Hematopoietic multipotent progenitor cell treated with erythropoietin and hydrocortisone succinate and interleukin-3 and kit ligand, for 6 days (in vitro differentiated cells): ENCODE data around the gene SERHL2.
"Not testable (repeated sequence)": the region's sequence is repeated elsewhere in the genome, so short reads cannot be mapped to it uniquely, and the experiment has no call there.

ENCODE experiments used
- DNase-seq: peaks from one replicate; pipeline ENCODE4 v3.0.0-alpha.2; 2015

Gene SERHL2

DNA sequence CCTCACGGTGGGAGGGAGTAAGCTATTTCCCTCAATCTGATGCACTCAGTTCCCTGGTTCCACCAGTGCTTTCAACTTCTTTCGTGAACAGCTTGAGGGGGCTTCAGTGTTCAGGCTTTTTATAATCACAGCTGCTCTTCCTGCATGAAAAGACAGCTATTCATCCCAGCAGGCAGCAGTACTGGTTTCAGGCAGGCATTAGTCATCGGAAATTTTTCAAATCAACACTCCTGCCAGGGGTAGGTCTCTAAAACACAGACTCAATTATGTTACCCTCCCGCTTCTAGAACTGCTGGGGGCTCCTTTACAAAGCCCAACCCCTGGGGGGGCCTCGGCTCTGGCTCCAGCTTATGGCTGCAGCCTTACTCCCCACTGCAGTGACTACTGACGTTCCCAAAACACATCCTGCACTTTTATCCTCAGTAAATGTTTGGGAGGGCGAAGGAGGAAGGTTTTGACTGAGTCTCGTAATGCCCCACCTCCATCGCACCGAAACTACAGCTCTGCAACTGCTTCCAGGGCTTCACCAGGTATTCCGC is 55.1 kb downstream of the SERHL2 start:
- DNase-seq: no peak

DNA sequence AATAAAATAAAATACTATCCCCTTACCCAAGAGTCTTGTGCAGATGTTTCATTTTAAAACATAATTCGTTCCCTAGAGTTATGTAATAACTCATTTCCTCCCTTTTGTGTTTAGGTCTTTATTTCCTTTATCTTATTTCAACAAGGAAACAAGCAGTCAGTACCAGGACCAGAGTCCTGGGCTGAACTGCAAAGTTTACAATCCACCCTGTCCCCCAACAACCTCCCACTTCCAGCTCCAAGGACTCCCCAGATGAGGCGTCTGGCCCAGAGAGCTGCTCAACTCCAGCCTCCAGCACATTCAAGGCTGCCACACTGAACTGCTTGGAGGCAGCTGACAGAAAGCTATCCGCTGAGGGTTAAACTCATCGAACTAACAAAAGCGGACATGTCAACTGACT is 56.4 kb downstream of the SERHL2 start:
- DNase-seq: no peak

DNA sequence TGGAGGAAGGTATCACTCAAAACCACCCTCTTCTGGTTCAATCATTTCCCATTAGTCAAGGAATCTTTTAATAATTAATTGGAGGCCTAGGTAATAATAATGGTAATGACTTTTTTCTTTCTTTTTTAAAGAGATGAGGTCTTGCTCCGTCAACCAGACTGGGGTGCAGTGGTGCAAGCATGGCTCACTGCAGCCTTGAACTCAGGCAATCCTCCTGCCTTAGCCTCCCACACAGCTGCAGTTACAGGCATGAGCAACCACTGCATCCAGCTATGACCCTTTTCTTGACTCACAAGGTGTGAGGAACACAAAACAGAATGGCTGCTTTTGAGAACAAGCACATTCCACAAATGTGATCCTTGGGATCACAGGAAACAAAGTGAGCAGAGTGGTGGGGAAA is 57.3 kb downstream of the SERHL2 start:
- no peak for DNase-seq

DNA sequence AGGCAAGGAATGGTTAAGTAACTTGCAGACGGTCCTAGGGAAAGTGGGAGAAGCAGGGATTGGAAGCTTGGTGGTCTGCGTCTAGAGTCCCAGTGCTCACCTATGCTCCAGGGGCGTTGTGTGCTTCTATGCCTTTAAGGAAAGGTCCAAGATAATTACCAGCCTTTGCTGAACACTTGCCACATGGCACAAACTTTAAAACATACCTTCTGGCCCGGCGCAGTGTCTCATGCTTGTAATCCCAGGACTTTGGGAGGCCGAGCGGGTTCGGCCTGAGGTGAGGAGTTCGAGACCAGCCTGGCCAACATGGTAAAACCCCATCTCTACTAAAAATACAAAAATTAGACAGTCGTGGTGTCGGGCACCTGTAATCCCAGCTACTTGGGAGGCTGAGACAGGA is 58.6 kb downstream of the SERHL2 start:
- DNase-seq: no peak

DNA sequence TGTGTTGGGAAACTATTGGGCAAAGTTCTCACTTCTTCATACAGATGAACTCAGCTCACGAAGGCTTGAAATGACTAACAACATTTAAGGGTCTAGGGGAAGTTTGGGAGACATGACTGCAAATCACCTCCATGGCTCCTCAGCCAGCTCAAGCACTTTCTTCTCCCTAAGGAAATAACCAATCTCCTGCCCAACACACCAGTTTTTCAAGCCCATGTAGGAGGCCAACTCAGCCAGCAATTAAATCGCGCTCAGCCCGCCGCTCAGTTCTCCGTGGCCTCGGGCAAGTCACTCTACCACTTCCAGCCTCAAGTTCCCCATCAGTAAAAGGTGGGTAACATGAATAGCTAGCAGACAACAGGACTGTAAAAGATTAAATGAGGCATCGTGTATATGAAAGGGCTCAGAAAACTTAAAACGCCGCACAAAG is 60.1 kb downstream of the SERHL2 start:
- DNase-seq: peak; percentile 49

DNA sequence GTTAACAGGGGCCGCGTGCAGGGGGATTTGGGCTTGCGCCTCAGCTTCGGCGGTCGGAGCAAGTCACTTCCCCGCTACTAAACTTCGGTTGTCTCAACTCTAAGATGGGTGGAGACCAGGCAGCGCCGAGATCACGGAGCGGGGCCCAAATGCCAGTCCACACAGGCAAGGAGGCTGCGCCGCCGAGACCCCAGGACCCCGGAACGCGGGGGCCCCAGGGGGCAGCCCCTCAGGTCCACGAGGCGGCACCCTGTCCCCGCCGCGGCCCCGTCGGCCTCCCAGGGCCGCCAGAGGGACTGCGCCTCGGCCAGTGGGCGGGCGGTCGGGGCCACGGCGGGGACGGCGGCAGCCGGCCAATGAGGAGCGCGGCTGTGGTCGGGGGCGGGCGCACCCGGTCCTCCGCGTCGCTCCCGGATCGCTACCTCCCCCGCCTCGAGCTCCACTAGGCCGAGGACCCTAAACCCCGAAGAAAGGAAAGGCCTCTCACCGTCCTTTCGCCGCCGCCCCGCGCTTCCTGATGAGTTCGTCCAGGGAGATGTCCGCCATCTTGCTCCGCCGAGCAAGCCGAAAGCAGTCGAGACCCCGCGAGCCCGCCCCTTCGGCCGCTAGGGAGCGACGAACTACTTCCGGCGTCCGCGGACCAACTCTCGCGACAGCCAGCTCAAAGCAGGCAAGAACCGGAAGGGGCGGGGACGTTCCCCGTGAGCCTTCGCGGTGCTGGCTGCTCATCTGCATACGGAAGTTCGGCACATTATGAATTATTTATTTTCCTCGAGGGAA is 60.7 kb downstream of the SERHL2 start, which contains the start of gene POLDIP3:
POLDIP3 (minus strand) TSS at position 572 of the 780 bp plus-strand sequence; CDS start at position 546, 26 bp downstream.
- DNase-seq: peak; percentile 99

DNA sequence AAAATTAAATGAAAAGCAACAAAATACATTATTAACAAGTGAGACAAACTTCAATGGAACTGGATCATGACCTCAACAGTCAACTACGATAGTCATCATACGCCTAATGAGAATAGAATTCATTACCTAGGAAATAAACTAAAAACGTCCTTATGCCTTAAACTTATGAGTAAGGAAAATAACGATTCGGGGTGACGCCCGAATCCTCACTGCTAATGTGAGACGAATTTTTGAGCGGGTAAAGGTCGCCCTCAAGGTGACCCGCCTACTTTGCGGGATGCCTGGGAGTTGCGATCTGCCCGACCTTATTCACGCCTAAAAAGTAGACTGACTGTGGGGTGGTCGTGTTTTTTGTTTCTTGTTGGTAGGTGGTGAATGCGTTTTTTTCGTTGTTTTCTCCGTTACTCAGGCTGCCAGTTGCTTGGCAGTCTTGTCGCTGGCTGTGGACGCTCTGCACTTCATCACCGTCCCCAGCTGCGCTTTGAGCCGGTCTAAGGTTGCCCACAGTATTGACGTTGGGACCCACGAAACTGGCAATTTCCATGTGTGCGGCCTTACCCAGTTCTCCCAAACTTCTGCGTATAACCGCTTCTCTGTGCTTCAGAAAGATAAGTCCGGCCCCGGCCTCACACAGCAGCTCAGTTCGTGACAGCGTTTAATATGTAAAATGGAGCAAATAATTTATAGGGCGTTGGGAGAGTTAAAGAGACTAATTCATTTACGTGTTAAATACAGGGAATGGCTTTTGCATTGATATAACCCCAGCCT is 61.5 kb downstream of the SERHL2 start:
- DNase-seq: peak; percentile 99

DNA sequence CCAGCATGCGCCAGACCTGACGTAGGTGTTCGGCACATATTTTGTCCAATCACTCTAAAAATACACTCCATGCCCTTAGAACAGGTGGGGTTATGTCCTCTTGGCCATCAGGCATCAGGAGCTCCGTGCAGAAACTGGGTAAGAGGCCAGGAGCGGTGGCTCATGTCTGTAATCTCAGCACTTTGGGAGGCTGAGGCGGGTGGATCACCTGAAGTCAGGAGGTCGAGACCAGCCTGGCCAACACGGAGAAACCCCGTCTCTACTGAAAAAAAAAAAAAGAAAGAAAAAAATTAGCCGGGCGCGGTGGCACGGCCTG is 62.1 kb downstream of the SERHL2 start:
- DNase-seq: not testable (repeated sequence)

DNA sequence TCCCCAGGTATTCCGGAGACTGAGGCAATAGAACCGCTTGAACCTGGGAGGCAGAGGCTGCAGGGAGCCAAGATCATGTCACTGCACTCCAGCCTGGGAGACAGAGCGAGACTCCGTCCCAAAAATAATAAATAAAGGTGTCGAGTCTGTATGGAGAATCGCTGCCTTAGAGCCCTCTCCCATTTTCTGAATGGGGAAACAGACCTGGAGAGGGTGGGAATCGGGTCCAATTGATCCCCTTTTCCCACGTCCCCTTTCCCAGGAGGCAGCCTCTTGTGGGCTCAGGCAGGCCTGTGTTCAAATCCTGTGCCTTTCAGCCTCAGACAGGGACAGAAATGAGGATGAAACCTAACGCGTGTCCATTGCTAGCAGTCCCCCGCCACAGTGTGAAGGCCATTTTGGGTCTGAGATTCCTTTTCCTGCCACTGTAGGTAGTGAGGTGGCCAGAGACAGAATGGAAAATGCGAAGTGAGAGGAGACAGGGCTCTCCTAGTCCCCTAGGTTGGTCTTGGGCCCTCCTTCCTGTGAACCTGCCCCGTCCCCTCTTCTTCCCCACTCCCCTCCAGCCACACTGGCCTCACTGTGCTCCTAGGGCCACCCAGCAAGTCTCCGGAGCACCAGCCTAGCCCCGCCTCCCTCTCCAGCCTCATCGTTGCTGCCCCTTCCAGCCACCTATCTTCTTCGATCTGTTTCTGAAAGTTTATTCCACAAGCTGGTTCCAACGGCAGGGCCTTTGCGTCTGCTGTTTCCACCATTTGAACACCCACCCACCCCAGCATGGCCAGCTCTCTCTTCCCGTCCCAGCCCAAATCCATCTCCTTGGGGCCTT is 63.6 kb downstream of the SERHL2 start:
- DNase-seq: no peak

DNA sequence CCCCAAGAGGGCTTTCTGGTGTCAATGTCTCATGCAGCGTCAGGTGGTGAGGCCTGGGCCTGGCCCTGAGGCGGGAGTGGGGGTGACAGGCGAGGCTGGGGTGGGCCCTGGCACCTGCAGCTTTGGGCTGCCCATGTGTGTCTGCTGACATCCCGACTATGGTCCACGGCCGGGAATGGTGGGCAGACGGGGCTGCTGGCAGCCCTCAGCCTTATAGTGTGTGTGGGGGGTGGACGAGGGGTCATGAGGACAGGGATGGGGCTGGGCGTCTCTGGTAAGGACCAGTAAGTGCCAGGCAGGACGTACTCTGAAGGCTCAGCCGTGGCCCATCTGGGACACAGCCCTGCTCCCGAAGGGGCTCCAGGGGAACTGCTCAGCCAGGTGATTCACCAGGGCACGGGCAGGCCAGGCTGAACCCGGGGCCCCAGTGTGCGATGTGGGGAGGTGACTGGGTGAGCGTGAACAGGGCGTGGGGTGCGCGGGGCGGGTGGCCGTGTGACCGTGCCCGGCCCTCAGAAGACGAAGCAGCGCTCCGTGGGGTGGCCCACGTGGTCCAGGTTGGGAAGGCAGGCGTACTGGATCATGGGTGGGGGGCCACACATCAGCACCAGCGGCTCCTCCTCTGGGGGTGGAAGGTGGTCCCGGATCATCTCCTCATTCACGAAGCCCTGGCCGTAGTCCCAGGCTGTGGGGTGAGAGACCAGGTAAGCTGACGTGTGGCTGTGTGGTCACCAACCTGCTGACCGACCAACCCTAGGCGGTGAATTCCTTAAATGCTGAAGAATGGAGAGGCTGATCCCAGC is 65.7 kb downstream of the SERHL2 start:
- no peak for DNase-seq

DNA sequence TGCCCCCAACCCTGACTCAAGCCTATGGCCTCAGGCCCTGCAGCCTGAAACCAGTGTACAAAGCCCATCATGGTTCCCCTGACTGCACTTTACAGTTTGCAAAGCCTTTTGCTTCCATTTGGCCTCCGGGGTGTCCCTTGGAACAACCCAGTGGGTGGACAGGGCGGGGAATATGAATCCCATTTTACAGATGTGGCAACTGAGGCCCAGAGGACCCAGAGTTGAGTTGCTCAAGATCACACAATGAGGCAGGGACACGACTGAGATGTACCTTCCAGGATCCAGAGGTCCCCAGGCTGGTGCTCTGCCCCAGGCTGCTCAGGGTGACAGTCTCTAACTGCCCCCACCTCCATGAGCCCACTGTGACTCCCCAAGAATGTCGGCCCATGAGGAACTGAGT is 66.3 kb downstream of the SERHL2 start:
- no peak for DNase-seq

DNA sequence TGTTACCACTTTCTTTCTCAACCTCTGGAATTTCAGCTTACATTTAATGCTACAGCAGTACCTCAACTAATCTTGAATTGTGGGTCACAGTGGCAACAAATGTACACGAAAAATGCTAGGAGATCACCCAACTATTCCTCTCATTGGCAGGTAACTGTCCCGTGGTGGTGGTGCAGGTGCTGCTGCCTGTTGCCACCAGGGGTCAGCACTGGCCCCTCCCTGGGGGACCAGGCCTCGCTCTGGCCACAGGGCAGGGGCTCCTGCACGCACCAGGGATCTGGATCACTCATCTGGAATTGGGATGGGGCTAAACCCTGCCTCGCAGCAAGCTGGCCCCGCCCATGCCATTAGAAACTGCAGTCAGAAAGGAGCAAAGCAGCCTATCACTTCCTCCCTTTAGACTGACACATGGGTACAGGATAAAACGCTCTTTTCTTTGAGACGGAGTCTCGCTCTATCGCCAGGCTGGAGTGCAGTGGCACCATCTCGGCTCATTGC is 67.8 kb downstream of the SERHL2 start:
- DNase-seq: peak; percentile 77

DNA sequence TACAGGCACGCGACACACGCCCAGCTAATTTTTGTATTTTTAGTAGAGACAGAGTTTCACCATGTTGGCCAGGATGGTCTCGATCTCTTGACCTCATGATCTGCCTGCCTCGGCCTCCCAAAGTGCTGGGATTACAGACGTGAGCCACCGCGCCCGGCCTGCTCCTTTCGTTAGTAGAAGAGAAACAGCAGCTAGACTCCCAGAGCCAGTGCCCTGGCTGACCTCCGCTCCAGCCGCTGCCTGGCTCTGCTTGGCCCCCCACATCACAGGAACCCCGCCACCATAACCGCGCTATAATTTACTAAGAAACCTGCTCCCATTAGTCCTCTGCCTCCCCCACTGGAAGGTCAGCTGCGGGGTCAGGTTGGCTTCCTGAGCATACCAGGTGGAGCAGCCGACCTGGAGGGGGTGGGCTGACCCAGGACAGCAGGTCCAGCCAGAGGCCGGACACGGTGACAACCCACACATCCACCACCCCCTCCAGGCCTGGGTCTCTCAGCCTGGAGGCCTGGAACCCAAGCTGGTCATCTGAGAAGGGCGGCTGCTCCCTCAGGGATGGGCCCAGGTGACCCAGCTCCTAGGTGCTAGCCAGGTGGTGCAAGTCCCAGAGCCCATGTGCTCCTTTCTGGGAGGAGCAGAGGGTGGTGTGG is 68.4 kb downstream of the SERHL2 start:
- DNase-seq: no peak

DNA sequence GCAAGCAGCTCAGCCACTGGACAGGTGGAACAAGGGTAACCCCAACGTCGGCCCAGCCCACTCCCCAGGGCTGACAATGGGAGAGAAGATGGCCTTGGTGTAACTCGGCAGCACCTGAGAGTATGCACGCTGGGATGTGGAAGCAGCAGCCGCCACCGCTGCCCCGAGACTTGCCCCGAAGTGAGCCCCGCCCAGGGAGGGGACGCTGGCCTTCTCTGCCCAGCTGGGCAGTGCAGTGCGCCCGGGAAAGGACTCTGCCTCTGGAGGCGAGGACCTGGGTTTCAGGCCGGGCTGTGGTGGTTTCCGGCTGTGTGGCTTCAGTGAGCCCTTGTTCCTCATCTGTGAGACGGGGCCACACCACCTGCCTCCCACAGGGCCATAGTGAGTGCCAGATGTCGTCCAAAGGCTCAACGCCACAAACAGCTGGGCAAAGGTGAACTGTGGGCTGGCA is 69.6 kb downstream of the SERHL2 start:
- no peak for DNase-seq
